ENCODE data around the gene CMBL. TPM values are rescaled to one million over a fixed set of nuclear protein-coding genes. Genes with fewer than 3 reads are reported as not detected.

The CMBL gene
- total RNA-seq, 1 experiment from 2014 or later, result 12.6 TPM

DNA sequence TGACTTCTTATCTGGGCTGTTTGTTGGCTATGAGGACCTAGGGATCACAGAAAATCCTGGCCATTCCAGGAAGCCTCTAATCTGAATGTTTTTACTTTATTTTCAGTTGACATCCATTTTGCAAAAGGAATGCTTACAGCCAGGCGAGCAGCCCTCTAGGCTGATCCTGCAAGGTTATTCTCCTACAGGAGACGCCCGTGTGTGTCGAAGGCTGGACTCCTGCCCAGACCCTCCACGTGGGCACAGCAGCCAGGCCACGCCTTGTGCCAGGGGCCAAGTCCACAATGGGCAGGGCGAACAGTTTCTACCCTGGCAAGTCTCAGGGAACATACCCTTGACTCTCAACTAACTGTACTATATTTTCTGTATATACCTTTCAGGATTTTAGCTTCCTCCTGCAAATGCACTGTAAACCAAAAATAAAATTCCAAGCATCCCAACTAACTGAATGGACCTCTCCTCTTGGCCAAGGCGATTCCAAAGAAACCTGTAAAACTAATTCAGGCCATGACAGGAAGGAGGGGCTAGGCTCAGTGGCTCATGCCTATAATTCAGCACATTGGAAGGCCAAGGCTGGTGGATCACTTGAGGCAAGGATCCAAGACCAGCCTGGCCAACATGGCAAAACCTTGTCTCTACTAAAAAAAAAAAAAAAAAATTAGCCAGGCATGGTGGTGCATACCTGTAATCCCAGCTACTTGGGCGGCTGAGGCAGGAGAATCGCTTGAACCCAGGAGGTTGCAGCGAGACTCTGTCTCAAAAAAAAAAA, 5.7 kb downstream of the CMBL start:
- Mint-ChIP-seq H3K36me3 (ENCODE audit: insufficient read depth in 1 of 3, low read depth in 3 of 3) (peaks cover 8 to 20% (median 16%) of the 10 kb centered on the region in 3 experiments), H3K4me1 (peaks cover 17 to 32% of the 10 kb centered on the region in 2 experiments), H3K27ac (no peak overlapping the region), H3K4me3 (no peak overlapping the region), H3K27me3 (ENCODE audit: low read depth) (peaks cover 14% of the 10 kb centered on the region), H3K9me3 (peaks cover 3 to 6% of the 10 kb centered on the region in 2 experiments; a peak in 4 of 5 replicates)
- Histone ChIP-seq H3K79me1 (ENCODE audit: insufficient read depth, low read depth, low read length, poor library complexity, severe bottlenecking) (no peaks in the 10 kb centered on the region), H3K9ac (ENCODE audit: extremely low read depth, insufficient read length, low read length) (no peak overlapping the region), H3T11ph (ENCODE audit: low read length) (no peak overlapping the region), H3K79me2 (ENCODE audit: insufficient read depth, low read length) (no peaks in the 10 kb centered on the region; the same call in 1 of the 2 replicates), H4K91ac (ENCODE audit: insufficient read length, low read depth, low read length) (no peak overlapping the region), H4K5ac (ENCODE audit: insufficient read length, low read depth, low read length) (no peak overlapping the region), H3K23ac (ENCODE audit: insufficient read length, low read depth, low read length) (no peak overlapping the region), H3K9me3 (ENCODE audit: control insufficient read depth, low read depth, low read length) (no peaks in the 10 kb centered on the region), H3K4ac (ENCODE audit: low read depth, low read length) (no peak overlapping the region), H3K23me2 (ENCODE audit: insufficient read length, low read depth, low read length, poor library complexity, severe bottlenecking) (peaks cover 3% of the 10 kb centered on the region), H2BK12ac (ENCODE audit: insufficient read length, low read depth, low read length) (no peak overlapping the region), H4K20me1 (ENCODE audit: control insufficient read depth, insufficient read depth, insufficient read length) (no peaks in the 10 kb centered on the region), H3K18ac (ENCODE audit: insufficient read length, low read depth, low read length) (no peak overlapping the region), H3K14ac (ENCODE audit: insufficient read depth, low read length) (no peak overlapping the region), H3K4me1 (ENCODE audit: insufficient read depth, low read length) (peaks cover 3% of the 10 kb centered on the region; the same call in 1 of the 2 replicates), H3K4me2 (ENCODE audit: insufficient read depth, insufficient read length, low read length) (no peak overlapping the region), H3K56ac (ENCODE audit: insufficient read length, low read depth, low read length) (no peak overlapping the region), H4K8ac (replicated peaks; ENCODE audit: insufficient read length, low read depth, low read length) (no peak overlapping the region), H2AFZ (ENCODE audit: low read length) (no peak overlapping the region), H2AK5ac (ENCODE audit: insufficient read length, low read length) (no peak overlapping the region), H2BK20ac (ENCODE audit: low read depth, low read length, poor library complexity, severe bottlenecking) (no peak overlapping the region), H2BK5ac (ENCODE audit: insufficient read length, low read length) (no peak overlapping the region), H3K27me3 (ENCODE audit: insufficient read depth, low read length) (no peaks in the 10 kb centered on the region), H2BK15ac (ENCODE audit: low read depth, low read length) (no peak overlapping the region), H2BK120ac (ENCODE audit: low read depth, low read length, poor library complexity, severe bottlenecking) (no peak overlapping the region), H3K27ac (ENCODE audit: insufficient read length, low read depth, low read length) (no peak overlapping the region)
- DNase-seq, result no peak
- WGBS (ENCODE audit: extremely low coverage, insufficient read length, low lambda C conversion rate), result no CpG with 5 or more reads among the region's 11 CpGs
- TF ChIP-seq, protein P1, sequence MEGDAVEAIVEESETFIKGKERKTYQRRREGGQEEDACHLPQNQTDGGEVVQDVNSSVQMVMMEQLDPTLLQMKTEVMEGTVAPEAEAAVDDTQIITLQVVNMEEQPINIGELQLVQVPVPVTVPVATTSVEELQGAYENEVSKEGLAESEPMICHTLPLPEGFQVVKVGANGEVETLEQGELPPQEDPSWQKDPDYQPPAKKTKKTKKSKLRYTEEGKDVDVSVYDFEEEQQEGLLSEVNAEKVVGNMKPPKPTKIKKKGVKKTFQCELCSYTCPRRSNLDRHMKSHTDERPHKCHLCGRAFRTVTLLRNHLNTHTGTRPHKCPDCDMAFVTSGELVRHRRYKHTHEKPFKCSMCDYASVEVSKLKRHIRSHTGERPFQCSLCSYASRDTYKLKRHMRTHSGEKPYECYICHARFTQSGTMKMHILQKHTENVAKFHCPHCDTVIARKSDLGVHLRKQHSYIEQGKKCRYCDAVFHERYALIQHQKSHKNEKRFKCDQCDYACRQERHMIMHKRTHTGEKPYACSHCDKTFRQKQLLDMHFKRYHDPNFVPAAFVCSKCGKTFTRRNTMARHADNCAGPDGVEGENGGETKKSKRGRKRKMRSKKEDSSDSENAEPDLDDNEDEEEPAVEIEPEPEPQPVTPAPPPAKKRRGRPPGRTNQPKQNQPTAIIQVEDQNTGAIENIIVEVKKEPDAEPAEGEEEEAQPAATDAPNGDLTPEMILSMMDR (conservative IDR thresholded peaks at IDR 0.05), result no peak
